Measurements from ENCODE around the gene PRXL2B. TPM values are rescaled to one million over a fixed set of nuclear protein-coding genes. Genes with fewer than 3 reads are reported as not detected.

Gene PRXL2B
- total RNA-seq, 2 donors from 2014 or later = 27.4 to 36.3 TPM

DNA sequence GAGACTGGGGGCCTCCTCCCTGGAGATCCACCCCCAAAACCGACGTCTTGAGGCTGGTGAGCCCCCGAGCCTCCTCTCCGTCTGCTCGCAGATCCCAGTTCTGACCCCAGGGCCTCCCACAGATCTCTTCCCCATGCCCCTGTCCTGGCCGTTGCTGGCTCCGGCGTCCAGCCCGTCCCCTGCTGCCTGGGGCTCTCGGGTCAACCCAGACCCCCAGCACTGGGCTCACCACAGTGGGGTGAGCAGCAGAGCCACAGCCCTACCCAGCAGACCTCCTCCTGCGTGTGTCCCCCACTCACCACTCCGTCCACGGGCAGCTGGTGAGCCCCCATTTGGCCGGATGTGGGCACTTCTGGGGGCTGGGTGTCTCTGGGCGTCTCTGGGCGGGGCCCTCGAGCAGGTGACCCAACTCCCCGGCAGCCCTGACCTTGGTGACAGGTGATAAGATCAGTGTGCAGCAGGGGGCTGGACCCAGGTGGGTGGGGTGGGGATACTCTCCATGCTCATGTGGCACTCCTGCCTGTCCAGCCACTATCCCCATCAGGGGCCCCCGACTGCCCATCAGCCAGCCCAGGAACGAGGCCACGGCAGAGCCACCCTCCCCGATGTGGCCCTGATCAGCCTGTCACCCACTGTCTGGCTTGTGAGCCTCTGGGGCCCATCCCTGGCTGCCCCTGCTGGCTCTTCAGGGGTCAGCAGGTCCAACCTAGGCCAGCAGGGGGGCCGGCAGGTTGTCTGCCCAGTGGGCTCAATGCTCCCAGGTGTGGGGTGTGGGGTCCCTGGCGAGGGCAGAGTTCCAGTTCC is 29.7 kb upstream of the PRXL2B start:
- H3K4me1 Mint-ChIP-seq = peaks cover 10% of the 10 kb centered on the region
- peaks cover 67% of the 10 kb centered on the region for H3K36me3 Mint-ChIP-seq (ENCODE audit: low read depth)

GRCh38 chr1:2557482-2558400 is 28.8 kb upstream of the PRXL2B start:
- H3K4me1 Mint-ChIP-seq = peaks cover 10% of the 10 kb centered on the region
- ATAC-seq (replicated peaks) = no peak
- H3K9me3 Mint-ChIP-seq = no peaks in the 10 kb centered on the region
- H3K27ac Mint-ChIP-seq = peak overlapping the region; percentile 94
- peak overlapping the region; percentile 96 for H3K4me3 Mint-ChIP-seq
- H3K36me3 Mint-ChIP-seq (ENCODE audit: low read depth) = peaks cover 72% of the 10 kb centered on the region
- H3K27me3 Mint-ChIP-seq = no peaks in the 10 kb centered on the region

More for the DNA sequence above, 29.7 kb upstream of the PRXL2B start:
- Mint-ChIP-seq H3K27me3 (no peaks in the 10 kb centered on the region), H3K27ac (peak overlapping the region; percentile 94), H3K9me3 (no peaks in the 10 kb centered on the region), H3K4me3 (peak overlapping the region; percentile 96)
- ATAC-seq (replicated peaks) = peak; percentile 19

GRCh38 chr1:2558420-2558819 is 28.2 kb upstream of the PRXL2B start:
- H3K4me1 Mint-ChIP-seq = peaks cover 10% of the 10 kb centered on the region
- H3K27me3 Mint-ChIP-seq = no peaks in the 10 kb centered on the region
- peak overlapping the region; percentile 96 for H3K4me3 Mint-ChIP-seq
- H3K27ac Mint-ChIP-seq = peak overlapping the region; percentile 71
- peaks cover 78% of the 10 kb centered on the region for H3K36me3 Mint-ChIP-seq (ENCODE audit: low read depth)
- no peaks in the 10 kb centered on the region for H3K9me3 Mint-ChIP-seq
- no peak for ATAC-seq (replicated peaks)

DNA sequence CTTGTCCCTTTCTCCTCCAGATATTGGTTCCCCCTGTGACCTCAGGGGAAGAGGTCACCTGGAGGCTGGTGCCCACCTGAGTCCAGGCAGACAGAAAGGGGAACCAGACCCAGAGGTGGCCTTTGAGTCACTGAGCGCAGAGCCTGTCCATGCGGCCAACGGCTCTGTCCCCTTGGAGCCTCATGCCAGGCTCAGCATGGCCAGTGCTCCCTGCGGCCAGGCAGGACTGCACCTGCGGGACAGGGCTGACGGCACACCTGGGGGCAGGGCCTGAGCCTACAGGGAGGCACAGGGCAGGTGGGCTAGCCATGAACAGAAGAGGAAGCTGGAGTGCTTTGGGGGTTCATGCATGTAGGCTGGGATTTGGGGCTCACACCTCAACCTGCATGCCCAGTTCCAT is 27.7 kb upstream of the PRXL2B start:
- Mint-ChIP-seq H3K4me1 (peaks cover 10% of the 10 kb centered on the region), H3K9me3 (no peaks in the 10 kb centered on the region), H3K36me3 (ENCODE audit: low read depth) (peaks cover 83% of the 10 kb centered on the region), H3K4me3 (peak overlapping the region; percentile 96), H3K27ac (peak overlapping the region; percentile 71), H3K27me3 (no peaks in the 10 kb centered on the region)
- ATAC-seq (replicated peaks) = no peak

- Mint-ChIP-seq H3K4me3 (peak overlapping the region; percentile 3), H3K27me3 (no peaks in the 10 kb centered on the region), H3K4me1 (peaks cover 7% of the 10 kb centered on the region), H3K27ac (no peak overlapping the region), H3K9me3 (no peaks in the 10 kb centered on the region), H3K36me3 (ENCODE audit: low read depth) (peaks cover 80% of the 10 kb centered on the region)
- ATAC-seq (replicated peaks) = no peak
These were observed 26.9 kb upstream of the PRXL2B start for GRCh38 chr1:2559509-2560298.

DNA sequence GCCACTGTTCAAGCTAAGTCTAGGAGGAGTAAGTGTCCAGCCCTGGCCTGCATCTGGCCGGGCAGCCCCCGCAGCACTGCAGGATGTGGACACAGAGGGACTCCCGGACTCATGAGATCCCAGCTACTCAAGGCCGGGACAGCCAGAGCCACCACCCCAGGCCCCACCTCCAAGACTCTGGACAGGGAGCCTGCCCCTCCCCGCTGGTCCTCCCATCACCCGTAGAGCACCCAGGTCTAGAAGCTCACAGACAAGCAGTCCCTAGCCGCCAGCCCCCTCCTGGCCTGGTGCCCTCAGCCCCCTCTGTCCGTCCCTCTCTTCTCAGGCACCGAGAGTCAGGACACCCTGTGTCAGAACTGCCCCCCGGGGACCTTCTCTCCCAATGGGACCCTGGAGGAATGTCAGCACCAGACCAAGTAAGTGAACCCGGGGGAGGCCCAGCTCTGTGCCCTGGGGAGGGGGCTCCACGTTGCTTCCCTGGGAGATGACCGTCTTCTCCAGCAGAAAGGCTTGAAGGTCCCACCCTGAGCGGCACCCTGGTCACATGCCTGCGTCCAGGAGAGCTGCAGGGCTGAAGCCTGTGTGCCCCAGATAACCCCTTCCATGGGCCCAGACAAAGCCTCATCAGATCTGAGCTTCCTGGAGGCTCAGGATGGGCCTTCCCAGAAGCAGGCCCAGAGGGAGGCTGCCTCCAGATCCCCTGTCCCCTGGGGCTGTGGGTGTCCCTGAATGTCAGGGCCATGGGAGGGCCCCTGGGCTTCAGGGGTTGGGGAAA is 26.1 kb upstream of the PRXL2B start:
- Mint-ChIP-seq H3K4me3 (no peak overlapping the region), H3K27me3 (no peaks in the 10 kb centered on the region), H3K9me3 (no peaks in the 10 kb centered on the region), H3K36me3 (ENCODE audit: low read depth) (peaks cover 73% of the 10 kb centered on the region), H3K4me1 (peaks cover 6% of the 10 kb centered on the region), H3K27ac (no peak overlapping the region)
- no peak for ATAC-seq (replicated peaks)

DNA sequence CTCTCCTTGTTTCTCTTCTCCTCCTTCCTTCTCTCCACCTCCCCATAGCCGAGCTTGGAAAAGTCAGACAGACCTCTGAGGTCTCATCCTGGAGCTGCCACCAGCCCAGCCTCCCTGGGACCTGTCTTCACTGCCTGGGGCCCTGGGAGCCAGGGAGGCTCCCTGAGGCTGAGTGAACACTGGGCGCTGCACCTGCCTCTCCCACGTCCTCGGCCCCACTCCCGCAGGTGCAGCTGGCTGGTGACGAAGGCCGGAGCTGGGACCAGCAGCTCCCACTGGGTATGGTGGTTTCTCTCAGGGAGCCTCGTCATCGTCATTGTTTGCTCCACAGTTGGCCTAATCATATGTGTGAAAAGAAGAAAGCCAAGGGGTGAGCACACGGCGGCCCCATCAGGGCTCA is 25.1 kb upstream of the PRXL2B start:
- ATAC-seq (replicated peaks) = no peak
- Mint-ChIP-seq H3K27ac (peak overlapping the region; percentile 58), H3K4me1 (peaks cover 6% of the 10 kb centered on the region), H3K9me3 (no peaks in the 10 kb centered on the region), H3K27me3 (no peaks in the 10 kb centered on the region), H3K4me3 (peak overlapping the region; percentile 31), H3K36me3 (ENCODE audit: low read depth) (peaks cover 63% of the 10 kb centered on the region)

DNA sequence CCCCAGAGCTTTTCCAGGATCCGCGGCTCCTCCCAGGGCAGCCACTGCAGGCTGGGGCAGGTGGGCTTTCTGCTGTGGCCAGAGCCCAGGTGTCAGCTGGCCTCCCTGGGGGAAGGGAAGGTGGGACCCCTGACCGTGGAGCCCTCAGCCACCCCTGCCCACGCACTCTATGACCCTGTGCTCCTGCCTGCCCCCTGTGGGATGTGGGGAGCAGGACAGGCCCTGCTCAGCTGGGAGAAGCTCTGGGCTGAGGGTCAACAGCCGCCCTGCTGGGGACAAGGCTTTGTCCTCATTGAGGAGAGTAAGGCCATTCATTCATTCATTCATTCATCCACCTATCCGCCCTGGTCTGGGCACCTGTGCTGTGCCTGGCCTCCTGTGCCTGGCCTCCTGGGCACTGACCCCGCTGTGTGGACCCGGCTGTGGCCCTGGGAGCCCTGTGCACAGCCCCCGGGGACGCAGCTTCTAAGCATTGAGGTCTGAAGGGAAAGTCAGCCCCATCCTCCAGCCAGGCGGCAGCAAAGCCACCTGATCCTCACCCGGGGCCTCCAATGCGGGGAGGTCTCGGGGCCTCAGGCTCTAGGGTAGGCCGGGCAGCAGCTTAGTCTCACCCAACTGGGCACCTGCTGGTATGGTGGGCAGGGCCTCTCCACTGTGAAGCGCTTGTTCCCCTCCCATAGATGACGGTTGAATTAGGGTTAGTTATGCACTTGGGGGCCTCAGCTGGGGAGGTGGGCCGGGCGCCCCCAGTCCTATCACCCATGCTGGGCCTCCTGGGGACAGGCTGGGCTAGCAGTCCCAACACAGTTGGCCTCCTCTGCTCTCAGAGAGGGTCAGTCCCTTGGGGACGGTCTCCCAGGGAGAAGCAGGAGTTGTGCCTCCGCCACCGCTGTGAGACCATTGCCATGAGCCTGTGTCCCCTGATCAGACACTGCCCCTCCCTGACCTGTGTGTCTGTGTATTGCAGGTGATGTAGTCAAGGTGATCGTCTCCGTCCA is 24.4 kb upstream of the PRXL2B start:
- H3K27me3 Mint-ChIP-seq = no peaks in the 10 kb centered on the region
- no peak overlapping the region for H3K27ac Mint-ChIP-seq
- ATAC-seq (replicated peaks) = peak; percentile 48
- H3K9me3 Mint-ChIP-seq = no peaks in the 10 kb centered on the region
- H3K4me3 Mint-ChIP-seq = no peak overlapping the region
- peaks cover 56% of the 10 kb centered on the region for H3K36me3 Mint-ChIP-seq (ENCODE audit: low read depth)
- H3K4me1 Mint-ChIP-seq = peaks cover 6% of the 10 kb centered on the region

- H3K27me3 Mint-ChIP-seq = no peaks in the 10 kb centered on the region
- no peak overlapping the region for H3K27ac Mint-ChIP-seq
- no peak overlapping the region for H3K4me3 Mint-ChIP-seq
- no peaks in the 10 kb centered on the region for H3K9me3 Mint-ChIP-seq
- H3K36me3 Mint-ChIP-seq (ENCODE audit: low read depth) = peaks cover 50% of the 10 kb centered on the region
- H3K4me1 Mint-ChIP-seq = peaks cover 6% of the 10 kb centered on the region
- ATAC-seq (replicated peaks) = no peak
These were observed 23.4 kb upstream of the PRXL2B start for GRCh38 chr1:2563205-2563604.

GRCh38 chr1:2564006-2564814 is 22.4 kb upstream of the PRXL2B start:
- Mint-ChIP-seq H3K27ac (peak overlapping the region; percentile 46), H3K4me3 (no peak overlapping the region), H3K36me3 (ENCODE audit: low read depth) (peaks cover 41% of the 10 kb centered on the region), H3K4me1 (peaks cover 6% of the 10 kb centered on the region), H3K9me3 (no peaks in the 10 kb centered on the region), H3K27me3 (no peaks in the 10 kb centered on the region)
- ATAC-seq (replicated peaks) = no peak

GRCh38 chr1:2564815-2565374 is 21.7 kb upstream of the PRXL2B start:
- Mint-ChIP-seq H3K4me1 (peaks cover 6% of the 10 kb centered on the region), H3K36me3 (ENCODE audit: low read depth) (peaks cover 35% of the 10 kb centered on the region), H3K4me3 (no peak overlapping the region), H3K9me3 (no peaks in the 10 kb centered on the region), H3K27ac (peak overlapping the region; percentile 46), H3K27me3 (no peaks in the 10 kb centered on the region)
- ATAC-seq (replicated peaks) = no peak

Data from activated T-helper 17 cell treated with anti-CD3 and anti-CD28 coated beads, Interleukin-2, amount 50 U/mL, for 72 hours (primary cell).